Esophagus squamous epithelium (tissue), 5 donors: ENCODE results near the gene HAVCR1. TPM values are rescaled to one million over a fixed set of nuclear protein-coding genes. Genes with fewer than 3 reads are reported as not detected.

Experiments used
- DNase-seq: peaks from one replicate; lab custom pipeline; 2025; lab: John Stamatoyannopoulos, UW
- H3K27ac ChIP-seq, 4 donors: fragments of 200-600 bp; sonication (generic); one replicate each; pipeline ENCODE4 v1.5.1; 2016 to 2019; ENCODE audit warnings: mild to moderate bottlenecking in 1 of 4
- H3K27me3 ChIP-seq, 4 donors: fragments of 200-600 bp; sonication (generic); 1 replicate in 3 of 4; 2 replicates in 1 of 4; pipeline versions ENCODE4 v1.5.1 to v1.6.0; 2017 to 2021; ENCODE audit warnings: antibody characterized with exemption in 1 of 4
- H3K36me3 ChIP-seq, 3 donors: fragments of 200-600 bp; sonication (generic); one replicate each; pipeline ENCODE4 v1.5.1; 2016 to 2019
- H3K4me1 ChIP-seq, 3 donors: fragments of 200-600 bp; sonication (generic); one replicate each; pipeline ENCODE4 v1.5.1; 2017 to 2019
- H3K4me3 ChIP-seq, 4 donors: fragments of 200-600 bp; sonication (generic); 1 replicate in 3 of 4; 2 replicates in 1 of 4; pipeline ENCODE4 v1.5.1; 2016 to 2019; ENCODE audit warnings: mild to moderate bottlenecking in 2 of 4, moderate library complexity in 1 of 4
- H3K9me3 ChIP-seq, 3 donors: fragments of 200-600 bp; sonication (generic); one replicate each; pipeline ENCODE4 v1.5.1; 2016 to 2019
- CTCF ChIP-seq, 6 experiments: fragments of 450-650 bp in 4 of 6; fragments of 200-600 bp in 2 of 6; sonication (generic) in 2 of 6; IDR thresholded peaks; one replicate each; pipeline ENCODE4 v1.5.1; 2016 to 2019; ENCODE audit warnings: antibody characterized with exemption in 6 of 6, mild to moderate bottlenecking in 4 of 6, moderate library complexity in 4 of 6
- POLR2A ChIP-seq, 4 donors: fragments of 450-650 bp; IDR thresholded peaks; one replicate each; pipeline ENCODE4 v1.6.1; 2017; ENCODE audit warnings: antibody characterized with exemption in 4 of 4, mild to moderate bottlenecking in 4 of 4, moderate library complexity in 3 of 4
- WGBS, 2 donors: methylation state at CpG; one replicate each; pipeline ENCODE4 v1.1.5; 2018; 5-methylcytosine and 5-hydroxymethylcytosine counted together
- intact Hi-C: fragments of 100-400 bp; cut with DNase I; formaldehyde crosslinking; loops from one replicate; pipeline ENCODE4 v1.15.0; 2022
- total RNA-seq, 4 donors: library from RNA; depleted of rRNA; stranded (reverse); fragments of >200 nt; gene quantifications; one replicate each; pipeline ENCODE4 v1.1.0, GENCODE V29; 2016
- donor health status: DM: yes; HTN: yes; CAD: no.

Gene HAVCR1
- under 1 TPM in 1 of 4 donors, not detected in 3; 0.19 TPM for total RNA-seq

GRCh38 chr5:157059093-157059539 lies at the start of gene HAVCR1:
HAVCR1 (minus strand) TSS chr5:157059116; CDS start chr5:157057943, 1,173 bp downstream.
- H3K27me3 ChIP-seq, result no peaks in the 10 kb centered on the region
- intact Hi-C loops, result no loop called here
- H3K4me3 ChIP-seq, result no peak within 1 kb of the TSS
- no peaks in the 10 kb centered on the region for H3K9me3 ChIP-seq
- H3K27ac ChIP-seq, result no peak within 1 kb of the TSS
- H3K4me1 ChIP-seq, result no peaks in the 10 kb centered on the region
- TF ChIP-seq POLR2A (IDR thresholded peaks at IDR 0.05), result no peak
- DNase-seq, result no peak
- 60 to 75% methylated on average over 7 to 9 of the region's 9 CpGs for WGBS, 2 donors
- no peaks in the 10 kb centered on the region for H3K36me3 ChIP-seq

GRCh38 chr5:157107508-157107907 lies 48.6 kb upstream of the HAVCR1 start:
- no peaks in the 10 kb centered on the region for H3K4me1 ChIP-seq
- 50 to 72% methylated on average over 3 of the region's 3 CpGs for WGBS, 2 donors
- peak overlapping the region in 2 of 4 donors; percentile 75 to 79 for H3K27ac ChIP-seq
- no peaks in the 10 kb centered on the region for H3K9me3 ChIP-seq
- TF ChIP-seq POLR2A (IDR thresholded peaks at IDR 0.05) (no peak), CTCF (IDR thresholded peaks at IDR 0.05) (no peak)
- H3K27me3 ChIP-seq, result no peaks in the 10 kb centered on the region
- no peaks in the 10 kb centered on the region for H3K36me3 ChIP-seq
- intact Hi-C loops, result no loop called here
- DNase-seq, result no peak
- H3K4me3 ChIP-seq, result peak overlapping the region in 2 of 4 donors; percentile 9 to 18

- 63 to 72% methylated on average over 9 to 14 of the region's 14 CpGs for WGBS, 2 donors
- DNase-seq, result no peak
- TF ChIP-seq POLR2A (IDR thresholded peaks at IDR 0.05) (peak in 1 of 4 donors; percentile 6), CTCF (IDR thresholded peaks at IDR 0.05) (no peak)
These were observed 47.9 kb upstream of the HAVCR1 start for GRCh38 chr5:157106630-157107461.

GRCh38 chr5:157100140-157100679 lies 41.3 kb upstream of the HAVCR1 start:
- H3K4me3 ChIP-seq, result no peak overlapping the region
- no peaks in the 10 kb centered on the region for H3K36me3 ChIP-seq
- DNase-seq, result no peak
- no peaks in the 10 kb centered on the region for H3K4me1 ChIP-seq
- intact Hi-C loops, result no loop called here
- no peak for TF ChIP-seq POLR2A (IDR thresholded peaks at IDR 0.05)
- no peaks in the 10 kb centered on the region for H3K9me3 ChIP-seq
- WGBS, 2 donors, result 55 to 63% methylated on average over 2 of the region's 2 CpGs
- H3K27me3 ChIP-seq, result no peaks in the 10 kb centered on the region
- H3K27ac ChIP-seq, result no peak overlapping the region

More at GRCh38 chr5:157106630-157107461, 47.9 kb upstream of the HAVCR1 start:
- Histone ChIP-seq H3K4me1 (no peaks in the 10 kb centered on the region), H3K27ac (peak overlapping the region in 2 of 4 donors; percentile 75 to 79), H3K36me3 (no peaks in the 10 kb centered on the region), H3K9me3 (no peaks in the 10 kb centered on the region), H3K4me3 (peak overlapping the region in 2 of 4 donors; percentile 9 to 21), H3K27me3 (no peaks in the 10 kb centered on the region)
- intact Hi-C loops, result no loop called here

- DNase-seq, result no peak
- no peaks in the 10 kb centered on the region for H3K36me3 ChIP-seq
- H3K27me3 ChIP-seq, result no peaks in the 10 kb centered on the region
- intact Hi-C loops, result no loop called here
- no peak overlapping the region for H3K27ac ChIP-seq
- WGBS, 2 donors, result 46 to 49% methylated on average over 2 to 3 of the region's 3 CpGs
- TF ChIP-seq CTCF (IDR thresholded peaks at IDR 0.05) (no peak), POLR2A (IDR thresholded peaks at IDR 0.05) (no peak)
- no peaks in the 10 kb centered on the region for H3K9me3 ChIP-seq
- H3K4me1 ChIP-seq, result no peaks in the 10 kb centered on the region
- H3K4me3 ChIP-seq, result no peak overlapping the region
These were observed 29.6 kb upstream of the HAVCR1 start for GRCh38 chr5:157088342-157088990.
